ENCODE data around the gene SNX5. TPM values are rescaled to one million over a fixed set of nuclear protein-coding genes. Genes with fewer than 3 reads are reported as not detected.
A peak's percentile ranks its signal among the peaks of the same experiment; 100 is the strongest.

The SNX5 gene
- total and polyA plus RNA-seq, 2 of the 13 experiments (the other 11 are each of a cell fraction or from before 2014, with no cell fraction given), result 664 to 1,040 TPM

DNA sequence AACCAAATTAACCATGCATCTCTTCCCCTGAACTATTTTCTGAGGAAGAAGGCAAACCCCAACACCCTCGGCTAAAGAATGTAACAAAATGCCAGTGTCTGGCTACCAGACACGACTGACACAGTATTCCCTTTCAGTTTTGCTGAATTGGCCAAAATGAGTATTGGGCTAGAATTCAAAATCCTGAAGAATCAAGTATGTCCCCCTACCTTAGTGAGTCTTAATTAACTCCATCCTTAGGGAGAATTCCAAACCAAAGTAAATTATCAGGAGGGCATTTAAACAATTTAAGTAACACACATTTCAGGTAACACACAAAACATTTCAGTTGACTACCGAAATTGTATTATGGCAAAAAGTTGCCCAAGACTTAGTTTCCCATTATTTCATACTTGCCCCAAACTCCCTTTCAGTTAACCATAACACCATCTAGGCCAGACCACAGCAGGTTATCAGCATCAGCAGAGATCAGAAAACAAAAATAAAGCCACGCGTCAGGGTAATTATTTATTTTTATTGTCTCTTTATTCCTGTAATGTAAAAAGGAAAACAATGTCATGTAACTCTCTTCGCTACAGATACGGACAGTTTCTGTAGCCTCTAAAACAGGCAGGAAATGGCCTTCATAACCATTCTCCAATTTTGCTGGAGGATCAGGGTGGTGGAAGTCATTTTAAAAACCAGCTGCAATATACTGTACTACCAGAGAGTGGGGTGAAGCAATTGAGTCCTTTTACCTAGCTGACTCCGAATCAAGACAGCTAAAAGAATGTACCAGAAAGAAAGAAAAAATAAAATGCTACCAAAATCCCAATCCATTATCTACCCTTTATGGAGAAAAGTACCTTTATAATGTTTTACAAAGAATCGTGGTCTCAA is 1.9 kb downstream of the SNX5 start (continued):
- TF ChIP-seq, protein P1, sequence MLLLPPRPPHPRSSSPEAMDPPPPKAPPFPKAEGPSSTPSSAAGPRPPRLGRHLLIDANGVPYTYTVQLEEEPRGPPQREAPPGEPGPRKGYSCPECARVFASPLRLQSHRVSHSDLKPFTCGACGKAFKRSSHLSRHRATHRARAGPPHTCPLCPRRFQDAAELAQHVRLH (CRISPR knock-in tag; IDR thresholded peaks at IDR 0.05; ENCODE audit: borderline replicate concordance, low read depth), result no peak
- TF ChIP-seq ZNF883 (CRISPR knock-in tag; IDR thresholded peaks at IDR 0.05; ENCODE audit: not compliant biosample characterization), result no peak
- TF ChIP-seq NFRKB (IDR thresholded peaks at IDR 0.05), result no peak
- TF ChIP-seq, protein P2, sequence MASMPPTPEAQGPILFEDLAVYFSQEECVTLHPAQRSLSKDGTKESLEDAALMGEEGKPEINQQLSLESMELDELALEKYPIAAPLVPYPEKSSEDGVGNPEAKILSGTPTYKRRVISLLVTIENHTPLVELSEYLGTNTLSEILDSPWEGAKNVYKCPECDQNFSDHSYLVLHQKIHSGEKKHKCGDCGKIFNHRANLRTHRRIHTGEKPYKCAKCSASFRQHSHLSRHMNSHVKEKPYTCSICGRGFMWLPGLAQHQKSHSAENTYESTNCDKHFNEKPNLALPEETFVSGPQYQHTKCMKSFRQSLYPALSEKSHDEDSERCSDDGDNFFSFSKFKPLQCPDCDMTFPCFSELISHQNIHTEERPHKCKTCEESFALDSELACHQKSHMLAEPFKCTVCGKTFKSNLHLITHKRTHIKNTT (CRISPR knock-in tag; IDR thresholded peaks at IDR 0.05), result 0 out of 2 replicates have a peak, but pooled peaks have one; percentile 17
- TF ChIP-seq ZNF124 (CRISPR knock-in tag; IDR thresholded peaks at IDR 0.05), result no peak
- TF ChIP-seq, protein P3, sequence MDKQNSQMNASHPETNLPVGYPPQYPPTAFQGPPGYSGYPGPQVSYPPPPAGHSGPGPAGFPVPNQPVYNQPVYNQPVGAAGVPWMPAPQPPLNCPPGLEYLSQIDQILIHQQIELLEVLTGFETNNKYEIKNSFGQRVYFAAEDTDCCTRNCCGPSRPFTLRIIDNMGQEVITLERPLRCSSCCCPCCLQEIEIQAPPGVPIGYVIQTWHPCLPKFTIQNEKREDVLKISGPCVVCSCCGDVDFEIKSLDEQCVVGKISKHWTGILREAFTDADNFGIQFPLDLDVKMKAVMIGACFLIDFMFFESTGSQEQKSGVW (CRISPR knock-in tag; IDR thresholded peaks at IDR 0.05; ENCODE audit: borderline replicate concordance), result no peak
- TF ChIP-seq, protein P4, sequence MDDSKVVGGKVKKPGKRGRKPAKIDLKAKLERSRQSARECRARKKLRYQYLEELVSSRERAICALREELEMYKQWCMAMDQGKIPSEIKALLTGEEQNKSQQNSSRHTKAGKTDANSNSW (CRISPR knock-in tag; IDR thresholded peaks at IDR 0.05; ENCODE audit: borderline replicate concordance), result no peak
- TF ChIP-seq ZZZ3 (CRISPR knock-in tag; IDR thresholded peaks at IDR 0.05; ENCODE audit: borderline replicate concordance), result no peak
- TF ChIP-seq, protein P5, sequence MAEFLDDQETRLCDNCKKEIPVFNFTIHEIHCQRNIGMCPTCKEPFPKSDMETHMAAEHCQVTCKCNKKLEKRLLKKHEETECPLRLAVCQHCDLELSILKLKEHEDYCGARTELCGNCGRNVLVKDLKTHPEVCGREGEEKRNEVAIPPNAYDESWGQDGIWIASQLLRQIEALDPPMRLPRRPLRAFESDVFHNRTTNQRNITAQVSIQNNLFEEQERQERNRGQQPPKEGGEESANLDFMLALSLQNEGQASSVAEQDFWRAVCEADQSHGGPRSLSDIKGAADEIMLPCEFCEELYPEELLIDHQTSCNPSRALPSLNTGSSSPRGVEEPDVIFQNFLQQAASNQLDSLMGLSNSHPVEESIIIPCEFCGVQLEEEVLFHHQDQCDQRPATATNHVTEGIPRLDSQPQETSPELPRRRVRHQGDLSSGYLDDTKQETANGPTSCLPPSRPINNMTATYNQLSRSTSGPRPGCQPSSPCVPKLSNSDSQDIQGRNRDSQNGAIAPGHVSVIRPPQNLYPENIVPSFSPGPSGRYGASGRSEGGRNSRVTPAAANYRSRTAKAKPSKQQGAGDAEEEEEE (CRISPR knock-in tag; IDR thresholded peaks at IDR 0.05; ENCODE audit: borderline replicate concordance), result no peak
- TF ChIP-seq, protein P6, sequence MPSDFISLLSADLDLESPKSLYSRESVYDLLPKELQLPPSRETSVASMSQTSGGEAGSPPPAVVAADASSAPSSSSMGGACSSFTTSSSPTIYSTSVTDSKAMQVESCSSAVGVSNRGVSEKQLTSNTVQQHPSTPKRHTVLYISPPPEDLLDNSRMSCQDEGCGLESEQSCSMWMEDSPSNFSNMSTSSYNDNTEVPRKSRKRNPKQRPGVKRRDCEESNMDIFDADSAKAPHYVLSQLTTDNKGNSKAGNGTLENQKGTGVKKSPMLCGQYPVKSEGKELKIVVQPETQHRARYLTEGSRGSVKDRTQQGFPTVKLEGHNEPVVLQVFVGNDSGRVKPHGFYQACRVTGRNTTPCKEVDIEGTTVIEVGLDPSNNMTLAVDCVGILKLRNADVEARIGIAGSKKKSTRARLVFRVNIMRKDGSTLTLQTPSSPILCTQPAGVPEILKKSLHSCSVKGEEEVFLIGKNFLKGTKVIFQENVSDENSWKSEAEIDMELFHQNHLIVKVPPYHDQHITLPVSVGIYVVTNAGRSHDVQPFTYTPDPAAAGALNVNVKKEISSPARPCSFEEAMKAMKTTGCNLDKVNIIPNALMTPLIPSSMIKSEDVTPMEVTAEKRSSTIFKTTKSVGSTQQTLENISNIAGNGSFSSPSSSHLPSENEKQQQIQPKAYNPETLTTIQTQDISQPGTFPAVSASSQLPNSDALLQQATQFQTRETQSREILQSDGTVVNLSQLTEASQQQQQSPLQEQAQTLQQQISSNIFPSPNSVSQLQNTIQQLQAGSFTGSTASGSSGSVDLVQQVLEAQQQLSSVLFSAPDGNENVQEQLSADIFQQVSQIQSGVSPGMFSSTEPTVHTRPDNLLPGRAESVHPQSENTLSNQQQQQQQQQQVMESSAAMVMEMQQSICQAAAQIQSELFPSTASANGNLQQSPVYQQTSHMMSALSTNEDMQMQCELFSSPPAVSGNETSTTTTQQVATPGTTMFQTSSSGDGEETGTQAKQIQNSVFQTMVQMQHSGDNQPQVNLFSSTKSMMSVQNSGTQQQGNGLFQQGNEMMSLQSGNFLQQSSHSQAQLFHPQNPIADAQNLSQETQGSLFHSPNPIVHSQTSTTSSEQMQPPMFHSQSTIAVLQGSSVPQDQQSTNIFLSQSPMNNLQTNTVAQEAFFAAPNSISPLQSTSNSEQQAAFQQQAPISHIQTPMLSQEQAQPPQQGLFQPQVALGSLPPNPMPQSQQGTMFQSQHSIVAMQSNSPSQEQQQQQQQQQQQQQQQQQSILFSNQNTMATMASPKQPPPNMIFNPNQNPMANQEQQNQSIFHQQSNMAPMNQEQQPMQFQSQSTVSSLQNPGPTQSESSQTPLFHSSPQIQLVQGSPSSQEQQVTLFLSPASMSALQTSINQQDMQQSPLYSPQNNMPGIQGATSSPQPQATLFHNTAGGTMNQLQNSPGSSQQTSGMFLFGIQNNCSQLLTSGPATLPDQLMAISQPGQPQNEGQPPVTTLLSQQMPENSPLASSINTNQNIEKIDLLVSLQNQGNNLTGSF (CRISPR knock-in tag; IDR thresholded peaks at IDR 0.05), result no peak
- no peak for TF ChIP-seq HMG20B (CRISPR knock-in tag; conservative IDR thresholded peaks at IDR 0.05)
- TF ChIP-seq, protein P7, sequence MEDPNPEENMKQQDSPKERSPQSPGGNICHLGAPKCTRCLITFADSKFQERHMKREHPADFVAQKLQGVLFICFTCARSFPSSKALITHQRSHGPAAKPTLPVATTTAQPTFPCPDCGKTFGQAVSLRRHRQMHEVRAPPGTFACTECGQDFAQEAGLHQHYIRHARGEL (CRISPR knock-in tag; IDR thresholded peaks at IDR 0.05), result no peak
- TF ChIP-seq, protein P8, sequence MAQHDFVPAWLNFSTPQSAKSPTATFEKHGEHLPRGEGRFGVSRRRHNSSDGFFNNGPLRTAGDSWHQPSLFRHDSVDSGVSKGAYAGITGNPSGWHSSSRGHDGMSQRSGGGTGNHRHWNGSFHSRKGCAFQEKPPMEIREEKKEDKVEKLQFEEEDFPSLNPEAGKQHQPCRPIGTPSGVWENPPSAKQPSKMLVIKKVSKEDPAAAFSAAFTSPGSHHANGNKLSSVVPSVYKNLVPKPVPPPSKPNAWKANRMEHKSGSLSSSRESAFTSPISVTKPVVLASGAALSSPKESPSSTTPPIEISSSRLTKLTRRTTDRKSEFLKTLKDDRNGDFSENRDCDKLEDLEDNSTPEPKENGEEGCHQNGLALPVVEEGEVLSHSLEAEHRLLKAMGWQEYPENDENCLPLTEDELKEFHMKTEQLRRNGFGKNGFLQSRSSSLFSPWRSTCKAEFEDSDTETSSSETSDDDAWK (CRISPR knock-in tag; IDR thresholded peaks at IDR 0.05), result no peak
- no peak for TF ChIP-seq EEA1 (CRISPR knock-in tag; IDR thresholded peaks at IDR 0.05; ENCODE audit: borderline replicate concordance)
- no peak for TF ChIP-seq MEF2D (CRISPR knock-in tag; IDR thresholded peaks at IDR 0.05)
- TF ChIP-seq ONECUT2 (CRISPR knock-in tag; IDR thresholded peaks at IDR 0.05), result no peak
